Prostate gland (tissue), 2 donors: Measurements from ENCODE around the gene MT1HL1.

Source experiments
- POLR2A ChIP-seq: fragments of 450-650 bp; IDR thresholded peaks from one replicate; pipeline ENCODE4 v1.6.1; 2016; ENCODE audit warnings: antibody characterized with exemption, mild to moderate bottlenecking
- POLR2AphosphoS5 ChIP-seq: sonication (generic); formaldehyde crosslinking; IDR thresholded peaks from one replicate; pipeline ENCODE4 v1.6.1; 2017; ENCODE audit warnings: antibody characterized with exemption
- TF ChIP-seq, protein P1 (sequence below), 4 experiments: fragments of 200-600 bp in 2 of 4; fragments of 450-650 bp in 2 of 4; sonication (generic) in 2 of 4; IDR thresholded peaks; 1 replicate in 3 of 4; 2 replicates in 1 of 4; pipeline ENCODE4 v1.5.1; 2016 to 2019; ENCODE audit warnings: antibody characterized with exemption in 4 of 4, mild to moderate bottlenecking in 2 of 4, moderate library complexity in 2 of 4

DNA sequence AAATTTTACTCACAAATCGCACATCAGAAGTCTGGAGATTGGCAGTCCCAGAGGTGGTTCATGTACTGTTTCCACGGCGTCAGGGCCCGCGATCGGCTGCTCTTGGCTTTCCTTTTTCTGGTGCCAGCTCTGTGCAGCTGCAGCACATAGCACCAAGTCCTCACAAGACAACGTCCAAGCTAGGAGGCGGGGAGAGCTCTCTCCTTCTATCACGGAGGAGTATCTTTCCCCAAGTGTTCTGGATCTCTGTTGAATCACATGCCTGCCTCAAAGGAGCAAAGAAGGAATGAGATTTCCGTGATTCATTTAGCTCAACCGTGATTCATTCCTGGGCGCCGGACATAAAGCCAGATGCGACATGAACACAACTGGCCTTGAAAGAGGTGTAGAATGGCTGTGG is 25.5 kb downstream of the MT1HL1 start:
- TF ChIP-seq POLR2A (no peak), POLR2AphosphoS5 (no peak)
- TF ChIP-seq, protein P1, sequence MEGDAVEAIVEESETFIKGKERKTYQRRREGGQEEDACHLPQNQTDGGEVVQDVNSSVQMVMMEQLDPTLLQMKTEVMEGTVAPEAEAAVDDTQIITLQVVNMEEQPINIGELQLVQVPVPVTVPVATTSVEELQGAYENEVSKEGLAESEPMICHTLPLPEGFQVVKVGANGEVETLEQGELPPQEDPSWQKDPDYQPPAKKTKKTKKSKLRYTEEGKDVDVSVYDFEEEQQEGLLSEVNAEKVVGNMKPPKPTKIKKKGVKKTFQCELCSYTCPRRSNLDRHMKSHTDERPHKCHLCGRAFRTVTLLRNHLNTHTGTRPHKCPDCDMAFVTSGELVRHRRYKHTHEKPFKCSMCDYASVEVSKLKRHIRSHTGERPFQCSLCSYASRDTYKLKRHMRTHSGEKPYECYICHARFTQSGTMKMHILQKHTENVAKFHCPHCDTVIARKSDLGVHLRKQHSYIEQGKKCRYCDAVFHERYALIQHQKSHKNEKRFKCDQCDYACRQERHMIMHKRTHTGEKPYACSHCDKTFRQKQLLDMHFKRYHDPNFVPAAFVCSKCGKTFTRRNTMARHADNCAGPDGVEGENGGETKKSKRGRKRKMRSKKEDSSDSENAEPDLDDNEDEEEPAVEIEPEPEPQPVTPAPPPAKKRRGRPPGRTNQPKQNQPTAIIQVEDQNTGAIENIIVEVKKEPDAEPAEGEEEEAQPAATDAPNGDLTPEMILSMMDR (IDR thresholded peaks at IDR 0.05): no peak
